CD4-positive, alpha-beta T cell treated with Interleukin-17A for 1 hour (primary cell): Measurements from ENCODE around the gene LRRC8E.
A peak's percentile ranks its signal among the peaks of the same experiment; 100 is the strongest.

Experiments
- DNase-seq: peaks from one replicate; pipeline ENCODE4 v3.0.0-alpha.2; 2020

Gene LRRC8E

GRCh38 chr19:7888145-7888825, at the start of gene LRRC8E:
Gene LRRC8E (plus strand): TSS chr19:7888510. CDS start chr19:7895604, 7,094 bp downstream.
- no peak for DNase-seq

- no peak for DNase-seq
Measured at GRCh38 chr19:7839476-7839875, 48.8 kb upstream of the LRRC8E start.

- DNase-seq = no peak
Measured at GRCh38 chr19:7840629-7841028, 47.7 kb upstream of the LRRC8E start.

GRCh38 chr19:7841751-7842660, 46.3 kb upstream of the LRRC8E start:
- no peak for DNase-seq

GRCh38 chr19:7842661-7843294, 45.5 kb upstream of the LRRC8E start:
- no peak for DNase-seq

- DNase-seq = no peak
Measured at GRCh38 chr19:7843521-7843920, 44.8 kb upstream of the LRRC8E start.

- DNase-seq = no peak
Measured at GRCh38 chr19:7844405-7844804, 43.9 kb upstream of the LRRC8E start.

GRCh38 chr19:7844951-7845350, 43.4 kb upstream of the LRRC8E start:
- DNase-seq = no peak

- DNase-seq = no peak
Measured at GRCh38 chr19:7845390-7846154, 42.7 kb upstream of the LRRC8E start.

- DNase-seq = no peak
Measured at GRCh38 chr19:7846155-7846646, 42.1 kb upstream of the LRRC8E start.

- no peak for DNase-seq
Measured at GRCh38 chr19:7847664-7848063, 40.6 kb upstream of the LRRC8E start.

- no peak for DNase-seq
Measured at GRCh38 chr19:7848779-7849457, 39.4 kb upstream of the LRRC8E start.

GRCh38 chr19:7849631-7849999, 38.7 kb upstream of the LRRC8E start:
- no peak for DNase-seq

- no peak for DNase-seq
Measured at GRCh38 chr19:7850000-7850813, 38.1 kb upstream of the LRRC8E start.

- DNase-seq = no peak
Measured at GRCh38 chr19:7850945-7851622, 37.2 kb upstream of the LRRC8E start.

GRCh38 chr19:7851623-7852500, 36.4 kb upstream of the LRRC8E start:
- DNase-seq = no peak

GRCh38 chr19:7852851-7853769, 35.2 kb upstream of the LRRC8E start:
- DNase-seq = peak; percentile 70

- no peak for DNase-seq
Measured at GRCh38 chr19:7853770-7854128, 34.6 kb upstream of the LRRC8E start.
